Right atrium auricular region (tissue), 2 donors: Measurements from ENCODE around the gene SURF1. TPM values are rescaled to one million over a fixed set of nuclear protein-coding genes. Genes with fewer than 3 reads are reported as not detected.

Source experiments
- DNase-seq: peaks from one replicate; pipeline ENCODE4 v3.0.0-alpha.2; 2019; ENCODE audit warnings: low spot score
- H3K27ac ChIP-seq, 2 donors: fragments of 200-600 bp; sonication (generic); 1 replicate in 1 of 2; 2 replicates in 1 of 2; pipeline ENCODE4 v1.5.1; 2016 to 2019
- H3K27me3 ChIP-seq, 2 donors: fragments of 200-600 bp; sonication (generic); one replicate each; pipeline versions ENCODE4 v1.5.1 to v1.6.0; 2017 to 2019
- H3K36me3 ChIP-seq: fragments of 200-600 bp; sonication (generic); one replicate; pipeline ENCODE4 v1.5.1; 2016
- H3K4me1 ChIP-seq, 2 donors: fragments of 200-600 bp; sonication (generic); one replicate each; pipeline versions ENCODE4 v1.5.1 to v1.6.0; 2017 to 2019
- H3K4me3 ChIP-seq, 2 donors: fragments of 200-600 bp; sonication (generic); 1 replicate in 1 of 2; 2 replicates in 1 of 2; pipeline ENCODE4 v1.5.1; 2017 to 2019; ENCODE audit warnings: mild to moderate bottlenecking in 1 of 2, moderate library complexity in 1 of 2
- H3K9me3 ChIP-seq, 2 donors: fragments of 200-600 bp; sonication (generic); one replicate each; pipeline ENCODE4 v1.5.1; 2019
- CTCF ChIP-seq, 2 donors: fragments of 200-600 bp; sonication (generic); IDR thresholded peaks; one replicate each; pipeline ENCODE4 v1.5.1; 2019; ENCODE audit warnings: antibody characterized with exemption in 2 of 2
- total RNA-seq, 2 donors: library from RNA; depleted of rRNA; stranded (reverse); fragments of >200 nt; gene quantifications; one replicate each; pipeline ENCODE4 v1.1.0, GENCODE V29; 2016

Gene SURF1
- total RNA-seq, 2 donors from 2014 or later, result 41.5 to 58.6 TPM

DNA sequence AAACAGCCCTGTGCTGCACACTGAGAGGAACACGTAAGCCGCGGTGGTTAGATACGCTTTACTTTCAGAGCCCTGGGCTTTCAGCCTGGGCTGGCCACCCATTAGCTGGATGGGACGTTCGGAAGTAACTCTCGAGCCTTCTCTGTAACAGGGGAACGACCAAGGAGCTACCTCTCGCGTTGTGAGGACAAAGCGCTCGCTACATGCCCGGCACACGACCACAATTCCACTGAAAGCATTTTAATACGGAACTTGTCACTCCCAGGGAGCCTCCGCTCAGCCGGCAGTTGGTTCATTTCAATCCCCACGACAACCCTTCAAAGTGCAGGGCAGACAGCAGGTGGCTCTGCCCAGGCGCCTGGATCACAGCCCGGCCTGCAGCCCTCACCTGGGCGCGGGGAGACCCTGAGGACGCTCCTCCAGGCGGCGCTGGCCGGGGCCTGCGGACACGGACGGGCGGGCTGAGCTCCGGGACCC is 368 bp downstream of the SURF1 start:
- Histone ChIP-seq H3K27me3 (no peaks in the 10 kb centered on the region), H3K9me3 (no peaks in the 10 kb centered on the region), H3K27ac (peak overlapping the region; percentile 61 to 66), H3K4me3 (peak overlapping the region; percentile 67 to 91), H3K36me3 (peaks cover 44% of the 10 kb centered on the region), H3K4me1 (peaks cover 0 to 27% of the 10 kb centered on the region in 2 donors)
- no peak for DNase-seq
- TF ChIP-seq CTCF (IDR thresholded peaks at IDR 0.05), result no peak

GRCh38 chr9:133354766-133355165 is 1.5 kb downstream of the SURF1 start:
- Histone ChIP-seq H3K27ac (no peak overlapping the region), H3K36me3 (peaks cover 44% of the 10 kb centered on the region), H3K4me1 (peaks cover 0 to 27% of the 10 kb centered on the region in 2 donors), H3K27me3 (no peaks in the 10 kb centered on the region), H3K9me3 (no peaks in the 10 kb centered on the region), H3K4me3 (no peak overlapping the region)
- no peak for DNase-seq
- no peak for TF ChIP-seq CTCF (IDR thresholded peaks at IDR 0.05)

DNA sequence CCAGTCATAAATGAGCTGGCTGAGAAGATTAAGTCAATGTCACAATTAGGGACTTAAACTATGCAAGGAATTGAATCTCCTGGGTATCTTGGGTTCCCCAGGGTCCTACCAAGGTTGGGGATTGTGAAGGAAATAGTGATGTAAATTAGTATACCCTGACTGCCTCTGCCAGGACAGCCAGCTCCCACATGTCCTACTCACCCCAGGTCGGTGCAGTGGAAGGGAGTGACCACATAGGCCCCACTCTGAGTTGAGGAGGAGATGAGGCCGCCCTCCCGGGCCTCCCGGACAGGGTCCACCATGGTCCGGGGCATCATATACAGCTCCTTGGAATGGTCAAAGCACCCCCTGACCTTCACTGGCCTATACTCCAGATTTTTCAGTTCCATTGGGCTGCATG is 2.7 kb downstream of the SURF1 start:
- no peaks in the 10 kb centered on the region for H3K27me3 ChIP-seq
- DNase-seq, result no peak
- TF ChIP-seq CTCF (IDR thresholded peaks at IDR 0.05), result no peak
- no peak overlapping the region for H3K4me3 ChIP-seq
- peaks cover 0 to 38% of the 10 kb centered on the region in 2 donors for H3K4me1 ChIP-seq
- H3K27ac ChIP-seq, result no peak overlapping the region
- no peaks in the 10 kb centered on the region for H3K9me3 ChIP-seq
- H3K36me3 ChIP-seq, result peaks cover 44% of the 10 kb centered on the region

DNA sequence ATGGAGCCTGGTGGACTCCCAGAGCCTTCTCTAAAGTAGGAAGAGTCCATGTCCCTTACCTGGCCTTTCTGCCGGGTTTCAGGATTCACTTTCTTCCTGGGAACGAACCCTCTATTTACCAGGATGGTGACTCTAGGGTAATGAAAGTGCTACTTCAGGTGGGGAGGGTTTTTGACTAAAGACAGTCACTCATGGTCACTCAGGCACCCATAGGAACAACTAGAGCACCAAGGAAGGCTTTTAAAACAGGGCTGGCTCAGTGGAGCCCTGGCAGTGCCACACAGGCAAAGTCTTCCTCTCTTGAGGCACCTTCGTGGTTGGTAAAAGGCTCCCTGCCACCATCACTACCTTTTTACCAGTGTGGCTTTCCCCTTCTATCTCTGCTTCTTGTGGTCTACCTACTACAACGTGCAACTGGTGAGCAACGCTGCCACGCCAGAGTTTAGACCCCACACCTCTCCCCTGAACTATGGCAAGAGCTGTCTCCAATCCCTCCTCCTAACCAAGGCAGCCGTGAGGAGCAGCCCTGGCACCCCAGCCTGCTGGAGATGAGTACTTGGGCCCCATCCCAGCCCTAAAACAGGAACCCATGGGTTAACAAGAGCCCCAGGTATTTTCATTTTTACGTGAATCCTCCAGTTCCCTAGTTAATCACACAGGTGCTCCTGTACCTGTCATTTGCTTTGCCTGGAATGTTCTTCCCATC is 3.5 kb downstream of the SURF1 start:
- Histone ChIP-seq H3K36me3 (peaks cover 44% of the 10 kb centered on the region), H3K4me1 (peaks cover 0 to 36% of the 10 kb centered on the region in 2 donors)
- TF ChIP-seq CTCF (IDR thresholded peaks at IDR 0.05), result no peak

DNA sequence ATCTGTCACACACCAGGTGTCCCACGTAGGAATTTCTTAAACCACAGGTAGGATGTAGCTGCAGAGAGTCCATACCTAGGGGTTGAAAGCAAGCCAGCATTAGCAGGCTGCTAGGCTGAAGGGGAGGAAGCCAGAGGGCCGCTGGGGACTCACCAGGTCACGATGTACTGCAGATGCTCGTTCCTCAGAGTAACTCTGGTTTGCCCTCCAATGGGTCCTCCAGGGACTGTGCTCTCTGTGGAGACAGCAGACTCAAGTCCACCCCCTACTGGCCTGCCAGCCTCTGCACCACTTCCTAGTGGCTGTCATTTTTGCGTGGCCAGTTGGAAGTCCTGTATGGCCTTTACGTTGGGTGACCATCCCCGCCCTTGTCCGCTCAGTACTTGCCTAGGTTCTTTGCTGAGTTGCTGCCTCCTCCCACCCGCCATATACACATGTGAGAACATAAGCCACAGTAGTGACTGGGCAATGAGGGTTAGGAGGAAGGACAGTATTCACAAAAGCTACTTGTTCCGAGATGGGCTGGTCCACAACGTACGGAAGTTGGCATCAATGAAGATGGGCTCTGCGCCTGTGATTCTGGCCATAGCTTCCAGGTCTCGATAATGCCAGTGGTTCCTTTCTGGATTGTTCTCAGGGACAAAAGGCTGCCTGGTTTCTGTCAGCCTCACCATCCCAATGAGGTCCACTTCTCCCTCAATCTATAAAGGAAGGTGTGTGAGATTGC is 4.2 kb downstream of the SURF1 start:
- Histone ChIP-seq H3K36me3 (peaks cover 44% of the 10 kb centered on the region), H3K4me1 (peaks cover 0 to 34% of the 10 kb centered on the region in 2 donors), H3K27me3 (no peaks in the 10 kb centered on the region), H3K4me3 (no peak overlapping the region), H3K27ac (no peak overlapping the region), H3K9me3 (no peaks in the 10 kb centered on the region)
- TF ChIP-seq CTCF (IDR thresholded peaks at IDR 0.05), result peak; percentile 17 to 31
- no peak for DNase-seq

More for the DNA sequence above, 3.5 kb downstream of the SURF1 start:
- H3K27me3 ChIP-seq, result no peaks in the 10 kb centered on the region
- H3K4me3 ChIP-seq, result no peak overlapping the region
- no peak for DNase-seq
- no peaks in the 10 kb centered on the region for H3K9me3 ChIP-seq
- no peak overlapping the region for H3K27ac ChIP-seq
